Measurements from ENCODE around the gene BCL7B. TPM values are rescaled to one million over a fixed set of nuclear protein-coding genes. Genes with fewer than 3 reads are reported as not detected.
A peak's percentile ranks its signal among the peaks of the same experiment; 100 is the strongest.
"Not testable (repeated sequence)": the region's sequence is repeated elsewhere in the genome, so short reads cannot be mapped to it uniquely, and the experiment has no call there.

BCL7B gene
- total RNA-seq, 1 donor from 2014 or later, result 39.7 TPM

GRCh38 chr7:73496626-73497025, 60.9 kb downstream of the BCL7B start:
- DNase-seq (ENCODE audit: low spot score), result no peak
- H3K27ac Mint-ChIP-seq (ENCODE audit: unreplicated experiment), result no peak overlapping the region
- no peaks in the 10 kb centered on the region for H3K9me3 Mint-ChIP-seq (ENCODE audit: low read depth)
- TF ChIP-seq, protein P1, sequence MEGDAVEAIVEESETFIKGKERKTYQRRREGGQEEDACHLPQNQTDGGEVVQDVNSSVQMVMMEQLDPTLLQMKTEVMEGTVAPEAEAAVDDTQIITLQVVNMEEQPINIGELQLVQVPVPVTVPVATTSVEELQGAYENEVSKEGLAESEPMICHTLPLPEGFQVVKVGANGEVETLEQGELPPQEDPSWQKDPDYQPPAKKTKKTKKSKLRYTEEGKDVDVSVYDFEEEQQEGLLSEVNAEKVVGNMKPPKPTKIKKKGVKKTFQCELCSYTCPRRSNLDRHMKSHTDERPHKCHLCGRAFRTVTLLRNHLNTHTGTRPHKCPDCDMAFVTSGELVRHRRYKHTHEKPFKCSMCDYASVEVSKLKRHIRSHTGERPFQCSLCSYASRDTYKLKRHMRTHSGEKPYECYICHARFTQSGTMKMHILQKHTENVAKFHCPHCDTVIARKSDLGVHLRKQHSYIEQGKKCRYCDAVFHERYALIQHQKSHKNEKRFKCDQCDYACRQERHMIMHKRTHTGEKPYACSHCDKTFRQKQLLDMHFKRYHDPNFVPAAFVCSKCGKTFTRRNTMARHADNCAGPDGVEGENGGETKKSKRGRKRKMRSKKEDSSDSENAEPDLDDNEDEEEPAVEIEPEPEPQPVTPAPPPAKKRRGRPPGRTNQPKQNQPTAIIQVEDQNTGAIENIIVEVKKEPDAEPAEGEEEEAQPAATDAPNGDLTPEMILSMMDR (IDR thresholded peaks at IDR 0.05), result no peak
- no peak overlapping the region for H3K4me3 Mint-ChIP-seq (ENCODE audit: unreplicated experiment)
- H3K36me3 Mint-ChIP-seq (ENCODE audit: low read depth), result peaks cover 48% of the 10 kb centered on the region
- no peaks in the 10 kb centered on the region for H3K4me1 Mint-ChIP-seq (ENCODE audit: low read depth)
- H3K27me3 Mint-ChIP-seq (ENCODE audit: low read depth), result no peaks in the 10 kb centered on the region

- H3K27me3 Mint-ChIP-seq (ENCODE audit: low read depth); H3K9me3 Mint-ChIP-seq (ENCODE audit: low read depth); H3K4me3 Mint-ChIP-seq (ENCODE audit: unreplicated experiment); H3K4me1 Mint-ChIP-seq (ENCODE audit: low read depth); DNase-seq (ENCODE audit: low spot score); H3K27ac Mint-ChIP-seq (ENCODE audit: unreplicated experiment): not testable (repeated sequence)
- H3K36me3 Mint-ChIP-seq (ENCODE audit: low read depth), result peaks cover 46% of the 10 kb centered on the region
Measured at GRCh38 chr7:73495507-73495906, 62.0 kb downstream of the BCL7B start.

- H3K4me3 Mint-ChIP-seq (ENCODE audit: unreplicated experiment), result no peak overlapping the region
- TF ChIP-seq, protein P1 (IDR thresholded peaks at IDR 0.05), result no peak
- H3K4me1 Mint-ChIP-seq (ENCODE audit: low read depth), result peaks cover 5% of the 10 kb centered on the region
- peaks cover 35% of the 10 kb centered on the region for H3K36me3 Mint-ChIP-seq (ENCODE audit: low read depth)
- no peak for DNase-seq (ENCODE audit: low spot score)
- H3K9me3 Mint-ChIP-seq (ENCODE audit: low read depth), result no peaks in the 10 kb centered on the region
- H3K27me3 Mint-ChIP-seq (ENCODE audit: low read depth), result no peaks in the 10 kb centered on the region
- H3K27ac Mint-ChIP-seq (ENCODE audit: unreplicated experiment), result no peak overlapping the region
Measured at GRCh38 chr7:73489976-73490375, 67.5 kb downstream of the BCL7B start.

DNA sequence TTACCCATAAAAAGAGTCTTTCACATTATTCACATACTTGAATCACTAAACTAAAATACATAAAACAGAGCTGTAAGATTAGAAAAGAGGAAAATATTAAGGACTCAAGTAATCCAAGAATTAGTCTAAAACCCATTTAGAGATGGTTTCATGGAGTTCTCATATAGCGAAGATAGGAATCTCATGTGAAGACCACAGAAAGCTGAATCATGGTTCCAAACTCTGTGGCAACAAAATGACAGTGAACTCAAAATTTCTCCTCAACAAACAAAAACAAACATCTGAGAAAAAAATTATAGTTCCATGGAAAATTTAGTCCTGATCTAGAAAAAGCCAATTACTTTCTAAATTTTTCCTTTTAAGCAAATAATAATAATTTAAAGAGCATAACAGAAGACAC, 70.0 kb downstream of the BCL7B start:
- TF ChIP-seq, protein P1 (IDR thresholded peaks at IDR 0.05), result no peak
- peaks cover 22% of the 10 kb centered on the region for H3K36me3 Mint-ChIP-seq (ENCODE audit: low read depth)
- DNase-seq (ENCODE audit: low spot score), result no peak
- H3K9me3 Mint-ChIP-seq (ENCODE audit: low read depth), result no peaks in the 10 kb centered on the region
- peak overlapping the region; percentile 72 for H3K27ac Mint-ChIP-seq (ENCODE audit: unreplicated experiment)
- H3K4me3 Mint-ChIP-seq (ENCODE audit: unreplicated experiment), result no peak overlapping the region
- H3K27me3 Mint-ChIP-seq (ENCODE audit: low read depth), result no peaks in the 10 kb centered on the region
- H3K4me1 Mint-ChIP-seq (ENCODE audit: low read depth), result peaks cover 15% of the 10 kb centered on the region

Other genes starting within 250 kb of the BCL7B start
- 15.2 to 16.3 TPM (median 15.5 TPM) in 3 replicates for gene NSUN5, start 248.9 kb downstream of the BCL7B start, total RNA-seq
- not detected in 3 replicates for gene TRIM50, start 229.6 kb downstream of the BCL7B start, total RNA-seq
- not detected in 3 replicates for gene FKBP6, start 229.5 kb downstream of the BCL7B start, total RNA-seq
- gene FZD9, start 123.9 kb downstream of the BCL7B start, total RNA-seq, result 2.2 to 4.5 TPM (median 4.3 TPM) in 3 replicates
- gene BAZ1B, start 35.4 kb downstream of the BCL7B start, total RNA-seq, result 64.9 to 74.9 TPM (median 65.5 TPM) in 3 replicates
- gene TBL2, start 20.9 kb upstream of the BCL7B start, total RNA-seq, result 45.2 to 56.1 TPM (median 50.4 TPM) in 3 replicates
- not detected in 3 replicates for gene MLXIPL, start 66.8 kb upstream of the BCL7B start, total RNA-seq
- 4.9 to 6.6 TPM (median 6.2 TPM) in 3 replicates for gene VPS37D, start 110.1 kb upstream of the BCL7B start, total RNA-seq
- gene DNAJC30, start 125.8 kb upstream of the BCL7B start, total RNA-seq, result 9.5 to 15.2 TPM (median 10.2 TPM) in 3 replicates
- 39.2 to 43.4 TPM (median 42.6 TPM) in 3 replicates for gene BUD23, start 125.9 kb upstream of the BCL7B start, total RNA-seq
- gene STX1A, start 162.0 kb upstream of the BCL7B start, total RNA-seq, result 19.1 to 33.5 TPM (median 20.9 TPM) in 3 replicates
- 11.2 to 15.3 TPM (median 15.0 TPM) in 3 replicates for gene ABHD11, start 181.1 kb upstream of the BCL7B start, total RNA-seq
- 0.32 TPM in 1 of 3 replicates, not detected in the others for gene CLDN3, start 212.6 kb upstream of the BCL7B start, total RNA-seq

All from chondrocyte (in vitro differentiated cells).